Upper lobe of left lung (tissue), 6 donors: ENCODE measurements around the gene TBX15. TPM values are rescaled to one million over a fixed set of nuclear protein-coding genes. Genes with fewer than 3 reads are reported as not detected.
A peak's percentile ranks its signal among the peaks of the same experiment; 100 is the strongest.

Source experiments
- ATAC-seq, 2 donors: fragments of 200-7000 bp; cut with Tn5 transposase; one replicate each; pipeline ENCODE4 v1.9.1; 2022; ENCODE audit warnings: mild to moderate bottlenecking in 2 of 2, moderate library complexity in 2 of 2; ENCODE audit not compliant: low FRiP score in 2 of 2
- DNase-seq, 2 donors: peaks; one replicate each; pipeline ENCODE4 v3.0.0-alpha.2; 2019 to 2020
- H3K27ac ChIP-seq, 4 donors: fragments of 200-600 bp; sonication (generic); one replicate each; pipeline ENCODE4 v1.5.1; 2016 to 2019
- H3K27me3 ChIP-seq, 4 donors: fragments of 200-600 bp; sonication (generic); one replicate each; pipeline ENCODE4 v1.5.1; 2017 to 2019
- H3K36me3 ChIP-seq, 4 donors: fragments of 200-600 bp; sonication (generic); one replicate each; pipeline ENCODE4 v1.5.1; 2016 to 2019
- H3K4me1 ChIP-seq, 4 donors: fragments of 200-600 bp; sonication (generic); one replicate each; pipeline ENCODE4 v1.5.1; 2018 to 2019
- H3K4me3 ChIP-seq, 4 donors: fragments of 200-600 bp; sonication (generic); one replicate each; pipeline ENCODE4 v1.5.1; 2017 to 2019; ENCODE audit warnings: mild to moderate bottlenecking in 2 of 4, moderate library complexity in 1 of 4
- H3K9me3 ChIP-seq, 4 donors: fragments of 200-600 bp; sonication (generic); one replicate each; pipeline ENCODE4 v1.5.1; 2018 to 2019
- EP300 ChIP-seq, 4 donors: sonication (generic); formaldehyde crosslinking; IDR thresholded peaks; one replicate each; pipeline ENCODE4 v1.5.1; 2017; ENCODE audit warnings: antibody characterized with exemption in 4 of 4, control low read depth in 2 of 4
- POLR2A ChIP-seq, 4 donors: fragments of 450-650 bp; IDR thresholded peaks; one replicate each; pipeline ENCODE4 v1.5.1; 2016 to 2017; ENCODE audit warnings: antibody characterized with exemption in 4 of 4, mild to moderate bottlenecking in 2 of 4
- POLR2AphosphoS5 ChIP-seq, 2 donors: sonication (generic); formaldehyde crosslinking; IDR thresholded peaks; one replicate each; pipeline ENCODE4 v1.5.1; 2017; ENCODE audit warnings: antibody characterized with exemption in 2 of 2
- WGBS, 2 donors: methylation state at CpG; one replicate each; pipeline ENCODE4 v1.1.5; 2017 to 2018; 5-methylcytosine and 5-hydroxymethylcytosine counted together
- total RNA-seq, 6 donors: library from RNA; depleted of rRNA in 4 of 6; stranded (reverse); fragments of >200 nt in 4 of 6; gene quantifications; one replicate each; pipeline versions ENCODE4 v1.1.0 to v1.2.1, GENCODE V29; 2016 to 2021
- TF ChIP-seq, protein P1 (sequence below), 6 experiments: fragments of 450-650 bp in 4 of 6; fragments of 200-600 bp in 2 of 6; sonication (generic) in 2 of 6; IDR thresholded peaks; one replicate each; pipeline ENCODE4 v1.5.1; 2016 to 2019; ENCODE audit warnings: antibody characterized with exemption in 6 of 6
- donor health status: DM: no; HTN: no; CAD: no; lungs with moderate emphysema.
- donor health status: DM: no; HTN: yes; CAD: no; lungs with severe emphysema.

The TBX15 gene
- total RNA-seq, 6 donors from 2014 or later = 0.13 to 1.2 (median 0.39) TPM; not detected in 1

DNA sequence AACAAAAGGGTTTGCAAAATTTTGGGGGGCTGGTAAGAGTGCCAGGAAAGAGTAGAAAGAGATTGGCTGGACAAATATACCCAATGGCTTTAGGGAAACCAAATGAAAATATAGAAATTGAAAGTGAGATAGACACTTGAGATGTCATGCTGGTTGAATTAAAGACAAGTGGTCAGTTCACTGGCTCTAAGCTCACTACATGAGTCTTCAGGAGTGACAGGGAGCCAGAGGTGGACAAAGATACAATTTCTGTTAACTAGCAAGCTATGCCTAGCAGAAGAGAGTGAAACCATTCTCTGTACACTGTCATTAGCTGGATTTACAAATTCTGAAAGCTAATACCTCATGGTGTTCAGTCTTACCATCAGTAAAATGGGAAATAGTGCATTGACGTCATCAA lies 82.5 kb downstream of the TBX15 start:
- no peak for DNase-seq
- Histone ChIP-seq H3K27me3 (no peaks in the 10 kb centered on the region), H3K36me3 (no peaks in the 10 kb centered on the region), H3K27ac (no peak overlapping the region), H3K4me3 (no peak overlapping the region), H3K9me3 (no peaks in the 10 kb centered on the region), H3K4me1 (no peaks in the 10 kb centered on the region)
- WGBS, 2 donors = 78 to 100% methylated on average over 1 of the region's 1 CpG
- TF ChIP-seq POLR2AphosphoS5 (IDR thresholded peaks at IDR 0.05) (no peak), EP300 (IDR thresholded peaks at IDR 0.05) (no peak), POLR2A (IDR thresholded peaks at IDR 0.05) (no peak)
- TF ChIP-seq, protein P1, sequence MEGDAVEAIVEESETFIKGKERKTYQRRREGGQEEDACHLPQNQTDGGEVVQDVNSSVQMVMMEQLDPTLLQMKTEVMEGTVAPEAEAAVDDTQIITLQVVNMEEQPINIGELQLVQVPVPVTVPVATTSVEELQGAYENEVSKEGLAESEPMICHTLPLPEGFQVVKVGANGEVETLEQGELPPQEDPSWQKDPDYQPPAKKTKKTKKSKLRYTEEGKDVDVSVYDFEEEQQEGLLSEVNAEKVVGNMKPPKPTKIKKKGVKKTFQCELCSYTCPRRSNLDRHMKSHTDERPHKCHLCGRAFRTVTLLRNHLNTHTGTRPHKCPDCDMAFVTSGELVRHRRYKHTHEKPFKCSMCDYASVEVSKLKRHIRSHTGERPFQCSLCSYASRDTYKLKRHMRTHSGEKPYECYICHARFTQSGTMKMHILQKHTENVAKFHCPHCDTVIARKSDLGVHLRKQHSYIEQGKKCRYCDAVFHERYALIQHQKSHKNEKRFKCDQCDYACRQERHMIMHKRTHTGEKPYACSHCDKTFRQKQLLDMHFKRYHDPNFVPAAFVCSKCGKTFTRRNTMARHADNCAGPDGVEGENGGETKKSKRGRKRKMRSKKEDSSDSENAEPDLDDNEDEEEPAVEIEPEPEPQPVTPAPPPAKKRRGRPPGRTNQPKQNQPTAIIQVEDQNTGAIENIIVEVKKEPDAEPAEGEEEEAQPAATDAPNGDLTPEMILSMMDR (IDR thresholded peaks at IDR 0.05) = no peak
- no peak for ATAC-seq

DNA sequence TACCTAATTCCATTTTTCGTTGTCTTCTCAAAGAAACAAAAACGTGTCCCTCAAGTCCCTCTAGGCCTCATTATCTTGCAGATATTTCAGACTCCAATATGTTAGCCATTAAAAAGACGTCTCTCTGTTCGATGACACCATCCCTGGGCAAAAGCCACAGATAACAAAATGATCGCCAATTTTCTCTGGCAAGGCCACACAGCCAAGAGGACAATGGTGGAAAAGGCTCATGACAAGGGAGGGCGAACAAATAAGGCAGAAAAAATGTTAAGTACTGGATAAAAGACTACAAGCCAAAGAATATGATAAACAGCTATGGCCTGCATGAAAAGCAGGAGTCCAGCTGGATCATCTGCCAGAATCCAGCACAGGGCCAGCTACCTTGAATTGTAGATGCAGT lies 82.9 kb downstream of the TBX15 start:
- Histone ChIP-seq H3K9me3 (no peaks in the 10 kb centered on the region), H3K27ac (no peak overlapping the region), H3K36me3 (no peaks in the 10 kb centered on the region), H3K4me1 (no peaks in the 10 kb centered on the region), H3K4me3 (no peak overlapping the region), H3K27me3 (no peaks in the 10 kb centered on the region)
- TF ChIP-seq, protein P1 (IDR thresholded peaks at IDR 0.05) = no peak
- TF ChIP-seq POLR2A (IDR thresholded peaks at IDR 0.05) = no peak
- TF ChIP-seq EP300 (IDR thresholded peaks at IDR 0.05) = no peak
- TF ChIP-seq POLR2AphosphoS5 (IDR thresholded peaks at IDR 0.05) = no peak
- ATAC-seq = peak in 1 of 2 donors; percentile 48
- DNase-seq = no peak
- 68 to 74% methylated on average over 6 of the region's 6 CpGs for WGBS, 2 donors

DNA sequence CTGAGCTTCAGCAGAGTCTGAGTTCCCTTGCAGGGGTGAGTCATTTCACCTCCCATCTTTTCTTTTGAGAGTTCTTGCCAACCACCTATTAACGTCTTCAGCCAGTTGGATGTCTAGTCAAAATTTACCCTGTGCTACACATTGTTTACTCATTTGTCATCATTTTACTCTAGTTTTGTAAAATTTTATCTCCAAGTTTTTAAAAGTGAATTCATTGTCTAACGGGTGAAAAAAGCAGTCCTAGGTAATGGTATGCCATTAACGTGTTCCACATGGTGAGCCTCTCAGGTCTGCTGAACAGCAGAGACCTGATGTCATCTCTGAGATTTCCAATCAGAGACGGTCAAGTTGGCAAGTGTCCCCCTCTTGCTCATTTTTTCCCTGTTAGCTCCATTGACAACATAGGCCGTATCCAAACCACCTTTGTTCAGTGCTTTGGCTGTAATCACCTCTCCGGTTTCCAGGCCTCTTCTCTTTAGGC lies 85.4 kb downstream of the TBX15 start:
- no peak overlapping the region for H3K4me3 ChIP-seq
- ATAC-seq = no peak
- no peak overlapping the region for H3K27ac ChIP-seq
- H3K27me3 ChIP-seq = no peaks in the 10 kb centered on the region
- TF ChIP-seq EP300 (IDR thresholded peaks at IDR 0.05) = no peak
- TF ChIP-seq, protein P1 (IDR thresholded peaks at IDR 0.05) = no peak
- no peak for TF ChIP-seq POLR2AphosphoS5 (IDR thresholded peaks at IDR 0.05)
- TF ChIP-seq POLR2A (IDR thresholded peaks at IDR 0.05) = no peak
- DNase-seq = no peak
- 79 to 90% methylated on average over 6 of the region's 6 CpGs for WGBS, 2 donors
- no peaks in the 10 kb centered on the region for H3K9me3 ChIP-seq
- H3K4me1 ChIP-seq = no peaks in the 10 kb centered on the region
- H3K36me3 ChIP-seq = no peaks in the 10 kb centered on the region

DNA sequence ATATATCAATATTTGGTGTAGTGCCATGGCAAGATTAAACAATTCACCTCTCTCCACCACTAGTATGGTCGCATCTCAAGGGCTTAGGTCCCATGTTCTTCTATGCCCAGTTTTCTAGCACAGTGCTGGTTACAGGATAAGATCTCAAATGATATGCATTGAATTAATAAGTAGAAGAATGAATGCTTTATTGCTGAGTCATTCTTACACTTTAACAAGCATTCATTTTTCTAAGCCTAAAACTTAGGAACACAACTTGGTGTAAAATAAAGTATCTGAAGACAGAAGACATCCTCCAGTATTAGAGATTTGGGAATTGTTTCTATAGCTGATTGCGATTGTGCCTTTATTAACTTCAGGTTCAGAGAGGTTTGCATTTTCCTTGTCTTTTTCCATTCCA lies 85.8 kb downstream of the TBX15 start:
- no peaks in the 10 kb centered on the region for H3K9me3 ChIP-seq
- no peaks in the 10 kb centered on the region for H3K36me3 ChIP-seq
- TF ChIP-seq EP300 (IDR thresholded peaks at IDR 0.05) (no peak), POLR2AphosphoS5 (IDR thresholded peaks at IDR 0.05) (no peak), POLR2A (IDR thresholded peaks at IDR 0.05) (no peak)
- TF ChIP-seq, protein P1 (IDR thresholded peaks at IDR 0.05) = no peak
- WGBS, 2 donors = 85 to 98% methylated on average over 2 of the region's 2 CpGs
- H3K4me3 ChIP-seq = no peak overlapping the region
- H3K27ac ChIP-seq = no peak overlapping the region
- DNase-seq (no peak), ATAC-seq (no peak)
- no peaks in the 10 kb centered on the region for H3K27me3 ChIP-seq
- no peaks in the 10 kb centered on the region for H3K4me1 ChIP-seq

DNA sequence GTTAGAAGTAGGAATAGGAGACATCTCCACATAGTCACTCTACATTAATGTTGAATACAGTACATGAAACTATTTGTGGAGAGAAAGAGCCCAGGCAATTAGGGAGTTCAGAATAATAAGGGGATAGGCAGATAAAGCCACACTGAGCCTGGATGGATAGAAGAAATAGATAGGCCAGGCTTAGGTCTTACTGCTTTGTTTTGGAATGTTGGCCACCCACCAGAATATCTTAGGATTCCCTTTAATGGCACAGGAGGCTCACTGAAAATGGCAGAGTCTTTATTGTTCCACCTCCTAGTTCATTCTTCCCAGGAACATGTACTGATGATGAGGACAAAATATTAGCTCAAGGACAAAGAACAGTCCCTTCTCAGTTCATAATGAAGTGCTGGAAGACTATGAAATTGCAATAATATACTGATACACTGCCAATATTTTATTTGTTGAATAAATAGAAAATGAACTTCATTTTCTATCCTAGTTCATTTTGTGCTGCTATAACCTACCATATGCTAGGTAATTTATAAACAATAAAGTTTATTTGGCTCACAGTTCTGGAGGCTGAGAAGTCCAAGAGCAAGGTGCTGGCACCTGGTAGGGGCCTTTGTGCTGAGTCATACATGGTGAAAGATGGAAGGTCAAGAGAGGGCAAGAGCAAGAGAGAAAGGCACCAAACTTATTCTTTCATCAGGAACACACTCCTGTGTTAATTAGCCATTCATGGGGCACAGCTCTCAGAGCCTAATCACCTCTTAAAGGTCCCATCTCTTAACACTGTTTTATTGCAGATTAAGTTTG lies 87.3 kb downstream of the TBX15 start:
- ATAC-seq (no peak), DNase-seq (no peak)
- TF ChIP-seq EP300 (IDR thresholded peaks at IDR 0.05) (no peak), POLR2AphosphoS5 (IDR thresholded peaks at IDR 0.05) (no peak)
- TF ChIP-seq, protein P1 (IDR thresholded peaks at IDR 0.05) = no peak
- H3K27ac ChIP-seq = no peak overlapping the region
- H3K9me3 ChIP-seq = no peaks in the 10 kb centered on the region
- no peak overlapping the region for H3K4me3 ChIP-seq
- H3K4me1 ChIP-seq = no peaks in the 10 kb centered on the region
- no peaks in the 10 kb centered on the region for H3K27me3 ChIP-seq
- no peaks in the 10 kb centered on the region for H3K36me3 ChIP-seq
